ENCODE results near the gene PLA2G3.
A peak's percentile ranks its signal among the peaks of the same experiment; 100 is the strongest.
"Not testable (repeated sequence)": the region's sequence is repeated elsewhere in the genome, so short reads cannot be mapped to it uniquely, and the experiment has no call there.

PLA2G3 gene

DNA sequence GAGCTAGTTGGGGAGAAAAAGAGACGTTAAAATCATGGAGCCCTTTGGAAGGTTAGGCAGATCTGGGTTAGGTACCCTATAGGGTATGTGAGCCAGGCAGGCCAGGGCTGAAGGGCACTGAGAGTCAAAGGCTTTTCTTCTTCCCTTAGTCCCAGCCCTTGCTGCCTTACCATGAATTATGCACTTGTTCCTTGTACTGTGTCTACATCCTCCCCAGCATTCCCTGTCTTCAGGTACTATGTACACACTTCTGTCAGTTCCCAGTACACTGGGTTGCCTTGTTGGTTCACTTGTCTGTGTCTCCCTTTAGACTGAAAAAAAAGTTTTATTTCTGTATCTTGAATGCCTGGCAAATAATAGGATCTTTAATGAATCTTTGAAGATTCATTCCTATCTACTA, 36.6 kb upstream of the PLA2G3 start:
- H3K27ac ChIP-seq = peak overlapping the region; percentile 98
- TF ChIP-seq, protein P1, sequence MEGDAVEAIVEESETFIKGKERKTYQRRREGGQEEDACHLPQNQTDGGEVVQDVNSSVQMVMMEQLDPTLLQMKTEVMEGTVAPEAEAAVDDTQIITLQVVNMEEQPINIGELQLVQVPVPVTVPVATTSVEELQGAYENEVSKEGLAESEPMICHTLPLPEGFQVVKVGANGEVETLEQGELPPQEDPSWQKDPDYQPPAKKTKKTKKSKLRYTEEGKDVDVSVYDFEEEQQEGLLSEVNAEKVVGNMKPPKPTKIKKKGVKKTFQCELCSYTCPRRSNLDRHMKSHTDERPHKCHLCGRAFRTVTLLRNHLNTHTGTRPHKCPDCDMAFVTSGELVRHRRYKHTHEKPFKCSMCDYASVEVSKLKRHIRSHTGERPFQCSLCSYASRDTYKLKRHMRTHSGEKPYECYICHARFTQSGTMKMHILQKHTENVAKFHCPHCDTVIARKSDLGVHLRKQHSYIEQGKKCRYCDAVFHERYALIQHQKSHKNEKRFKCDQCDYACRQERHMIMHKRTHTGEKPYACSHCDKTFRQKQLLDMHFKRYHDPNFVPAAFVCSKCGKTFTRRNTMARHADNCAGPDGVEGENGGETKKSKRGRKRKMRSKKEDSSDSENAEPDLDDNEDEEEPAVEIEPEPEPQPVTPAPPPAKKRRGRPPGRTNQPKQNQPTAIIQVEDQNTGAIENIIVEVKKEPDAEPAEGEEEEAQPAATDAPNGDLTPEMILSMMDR (conservative IDR thresholded peaks at IDR 0.05) = no peak

DNA sequence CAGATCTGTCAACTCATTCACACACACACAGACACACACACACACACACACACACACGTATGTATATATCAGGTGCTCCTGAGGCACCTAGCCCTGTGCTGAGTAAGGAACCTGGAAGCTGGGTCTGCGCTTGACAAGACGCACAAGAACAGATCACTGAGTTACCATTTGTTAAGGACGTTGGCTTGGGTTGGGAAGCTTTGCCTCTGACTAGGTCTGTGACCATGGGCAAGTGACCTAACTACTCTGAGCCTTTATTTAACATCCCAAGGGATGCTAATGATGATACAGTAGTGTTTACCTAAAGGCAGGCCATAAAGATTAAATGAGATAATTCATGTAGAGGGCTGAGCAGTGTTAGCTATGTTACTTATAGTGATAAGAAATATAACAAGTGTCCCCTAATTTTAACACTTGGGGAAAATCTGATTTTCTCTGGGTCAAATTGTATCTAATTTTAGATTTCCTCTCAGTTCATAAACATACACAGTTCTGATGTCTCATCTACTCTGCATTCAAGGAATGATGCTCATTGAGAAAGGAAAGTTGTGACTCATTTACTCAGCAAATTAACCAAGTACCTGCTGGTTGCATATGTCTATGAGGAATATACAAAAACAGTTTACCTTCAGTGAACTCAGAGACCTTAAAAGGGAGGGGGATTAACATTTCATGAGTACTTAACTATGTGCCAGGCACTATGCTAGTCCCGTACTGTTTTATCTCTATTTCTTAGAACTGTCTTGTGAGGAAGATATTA, 33.3 kb upstream of the PLA2G3 start:
- TF ChIP-seq, protein P1 (conservative IDR thresholded peaks at IDR 0.05) = no peak
- H3K27ac ChIP-seq = peak overlapping the region; percentile 16; the same call in 1 of the 2 replicates

DNA sequence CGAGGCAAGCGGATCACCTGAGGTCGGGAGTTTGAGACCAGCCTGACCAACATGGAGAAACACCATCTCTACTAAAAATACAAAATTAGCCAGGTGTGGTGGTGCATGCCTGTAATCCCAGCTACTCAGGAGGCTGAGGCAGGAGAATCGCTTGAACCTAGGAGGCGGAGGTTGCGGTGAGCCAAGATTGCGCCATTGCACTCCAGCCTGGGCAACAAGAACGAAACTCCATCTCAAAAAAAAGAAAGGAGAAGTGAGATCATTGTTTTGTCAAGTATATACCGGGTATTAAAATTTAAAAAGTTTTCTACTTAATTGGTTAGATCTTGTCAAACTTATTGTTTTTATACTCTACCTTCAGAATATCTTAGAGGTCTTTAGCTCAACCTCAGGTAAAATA, 31.4 kb upstream of the PLA2G3 start:
- not testable (repeated sequence) for H3K27ac ChIP-seq

DNA sequence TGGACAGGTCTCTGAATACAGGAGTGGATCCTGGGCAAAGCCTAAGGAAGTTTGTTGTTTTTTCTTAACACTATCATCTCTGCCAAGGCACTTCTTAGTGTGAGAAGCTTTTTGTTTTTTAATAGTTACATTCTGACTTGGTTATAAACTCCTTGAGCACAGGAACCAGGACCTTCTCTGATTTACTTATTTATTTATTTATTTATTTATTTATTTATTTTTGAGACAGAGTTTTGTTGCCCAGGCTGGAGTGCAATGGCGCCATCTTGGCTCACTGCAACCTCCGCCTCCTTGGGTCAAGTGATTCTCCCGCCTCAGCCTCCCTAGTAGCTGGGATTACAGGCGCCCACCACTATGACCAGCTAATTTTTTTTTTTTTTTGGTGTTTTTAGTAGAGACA, 30.7 kb upstream of the PLA2G3 start:
- H3K27ac ChIP-seq = no peak overlapping the region
- TF ChIP-seq, protein P1 (conservative IDR thresholded peaks at IDR 0.05) = no peak

DNA sequence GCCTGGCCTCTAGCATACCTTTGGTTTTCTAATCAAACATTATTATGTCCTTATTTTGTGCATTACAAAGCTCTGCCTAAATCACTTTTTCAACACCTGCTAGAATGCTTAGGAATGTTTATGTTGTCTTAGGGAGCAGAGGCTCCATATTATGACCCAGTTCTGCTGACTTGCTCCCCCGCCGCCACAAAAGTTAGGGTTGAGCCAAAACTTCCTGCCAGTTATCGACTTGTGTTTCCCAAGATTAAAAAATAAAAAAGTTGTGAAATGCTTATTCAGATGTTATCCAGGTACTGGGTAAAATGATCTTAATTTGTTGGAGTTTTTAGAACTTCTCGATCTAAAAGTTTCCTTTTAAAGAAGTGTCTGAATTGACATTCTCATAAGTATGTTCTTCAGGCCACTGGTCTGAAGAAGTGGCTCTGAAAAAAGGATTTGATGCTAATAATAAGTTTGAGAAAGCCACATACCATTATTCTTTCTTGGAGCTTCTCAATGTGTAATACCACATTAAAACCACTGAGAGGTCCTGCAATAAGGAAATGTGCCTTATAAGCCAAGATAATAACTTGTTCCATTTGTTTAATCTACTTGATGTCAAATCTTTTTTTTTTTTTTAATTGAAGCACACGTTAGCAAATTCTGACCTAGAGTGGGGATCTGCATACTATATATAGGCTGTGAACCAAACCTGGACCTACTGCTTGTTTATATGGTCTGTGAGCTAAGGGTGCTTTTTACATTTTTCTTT, 21.9 kb upstream of the PLA2G3 start:
- TF ChIP-seq, protein P1 (conservative IDR thresholded peaks at IDR 0.05) = peak; percentile 47
- peak overlapping the region; percentile 42 for H3K27ac ChIP-seq

DNA sequence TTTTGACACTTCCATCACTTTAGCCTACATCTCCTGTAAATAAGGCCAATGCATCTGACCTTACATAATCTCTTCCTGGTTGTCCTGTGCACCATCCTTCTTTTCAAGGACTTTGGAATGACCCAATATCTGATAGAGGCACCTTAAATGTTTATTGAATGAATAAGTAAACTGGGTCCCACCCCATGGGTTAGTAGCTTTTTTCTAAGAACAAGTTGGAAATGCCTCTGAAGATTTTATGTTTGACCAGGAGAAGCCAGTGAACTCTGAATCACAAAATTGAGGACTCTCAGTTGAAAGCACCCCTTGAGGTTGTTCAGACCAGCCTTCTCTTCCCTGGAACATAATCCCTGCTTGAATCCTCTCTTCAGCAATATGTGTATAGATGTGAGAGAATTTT, 21.1 kb upstream of the PLA2G3 start:
- peak overlapping the region; percentile 75; the same call in 1 of the 2 replicates for H3K27ac ChIP-seq
- TF ChIP-seq, protein P1 (conservative IDR thresholded peaks at IDR 0.05) = no peak

DNA sequence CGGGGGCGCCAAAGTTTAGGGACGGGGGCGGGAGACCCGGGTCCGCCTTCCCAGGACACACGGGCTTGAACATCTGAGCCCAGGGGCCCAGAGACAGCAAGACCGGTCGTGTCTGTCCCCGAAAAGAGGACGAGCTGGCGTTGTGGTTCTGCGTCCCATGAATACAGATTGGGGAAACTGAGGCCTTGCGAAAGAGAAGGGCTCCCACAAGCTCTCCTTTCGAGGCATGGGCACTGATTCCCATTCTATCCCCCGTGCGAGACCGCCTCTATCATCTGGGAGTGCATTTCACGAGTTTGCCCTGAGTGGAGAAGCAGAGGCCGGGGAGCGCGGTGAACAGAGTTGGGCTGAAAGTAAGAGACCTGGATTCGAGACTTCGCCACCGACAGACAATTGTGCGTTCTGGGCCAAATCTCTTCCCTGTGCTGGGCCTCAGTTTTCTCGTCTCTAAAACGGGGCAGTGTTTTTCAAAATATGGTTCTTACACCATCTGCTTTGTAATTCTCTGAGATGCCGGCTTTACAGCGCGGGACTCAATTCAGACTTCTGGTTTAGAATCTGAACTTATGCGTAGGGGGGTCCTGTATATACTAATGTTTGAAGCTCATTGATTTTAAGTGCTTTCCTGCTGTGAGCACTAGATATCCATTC, 20.1 kb upstream of the PLA2G3 start:
- TF ChIP-seq, protein P1 (conservative IDR thresholded peaks at IDR 0.05) = no peak
- peak overlapping the region; percentile 75 for H3K27ac ChIP-seq
